ENCODE data around the gene MMP28.

MMP28 gene

GRCh38 chr17:35726127-35726952, 69.1 kb downstream of the MMP28 start:
- DNase-seq (ENCODE audit: low read depth, low spot score): peak; percentile 74

GRCh38 chr17:35725802-35726126, 69.7 kb downstream of the MMP28 start:
- no peak for DNase-seq (ENCODE audit: low read depth, low spot score)

- DNase-seq (ENCODE audit: low read depth, low spot score): no peak
Observed at GRCh38 chr17:35725058-35725457, 70.4 kb downstream of the MMP28 start.

- DNase-seq (ENCODE audit: low read depth, low spot score): no peak
Observed at GRCh38 chr17:35723735-35724134, 71.7 kb downstream of the MMP28 start.

GRCh38 chr17:35717475-35717874, 78.0 kb downstream of the MMP28 start:
- DNase-seq (ENCODE audit: low read depth, low spot score): no peak

GRCh38 chr17:35716897-35717465, 78.5 kb downstream of the MMP28 start:
- no peak for DNase-seq (ENCODE audit: low read depth, low spot score)

- DNase-seq (ENCODE audit: low read depth, low spot score): no peak
Observed at GRCh38 chr17:35716173-35716572, 79.3 kb downstream of the MMP28 start.

Measured in brain pericyte (primary cell).